CD8-positive, alpha-beta memory T cell (primary cell): Measurements from ENCODE around the gene SWAP70. TPM values are rescaled to one million over a fixed set of nuclear protein-coding genes. Genes with fewer than 3 reads are reported as not detected.

ENCODE experiments used
- CTCF ChIA-PET: fragments of 350-600 bp; sonication (Branson Sonifier 250); formaldehyde crosslinking; loops from one replicate; lab custom pipeline; 2021; ENCODE audit warnings: antibody characterized with exemption; lab: Charles Lee
- POLR2A ChIA-PET: fragments of 350-600 bp; sonication (Branson Sonifier 250); formaldehyde crosslinking; loops from one replicate; lab custom pipeline; 2021; ENCODE audit warnings: antibody characterized with exemption; lab: Charles Lee
- DNase-seq, 5 donors: peaks; one replicate each; pipeline versions ENCODE4 v3.0.0 to v3.0.0-alpha.2; 2020 to 2022; ENCODE audit warnings: mixed read lengths in 1 of 5
- H3K27ac ChIP-seq: one replicate; pipeline ENCODE4 v1.7.0; 2013; ENCODE audit warnings: low read depth, mild to moderate bottlenecking, low read length, moderate library complexity
- H3K27me3 ChIP-seq: 2 replicates; pipeline ENCODE4 v1.7.0; 2013; ENCODE audit warnings: low read length, mild to moderate bottlenecking; ENCODE audit not compliant: insufficient read depth, poor library complexity, severe bottlenecking
- H3K36me3 ChIP-seq: 2 replicates; pipeline ENCODE4 v1.7.0; 2013; ENCODE audit warnings: mild to moderate bottlenecking, low read length, moderate library complexity; ENCODE audit not compliant: insufficient read depth
- H3K4me1 ChIP-seq: 2 replicates; pipeline ENCODE4 v1.7.0; 2013; ENCODE audit warnings: mild to moderate bottlenecking, low read length, moderate library complexity; ENCODE audit not compliant: insufficient read depth
- H3K4me3 ChIP-seq: 2 replicates; pipeline ENCODE4 v1.7.0; 2013; ENCODE audit warnings: mild to moderate bottlenecking, low read length
- H3K9me3 ChIP-seq: 2 replicates; pipeline ENCODE4 v1.7.0; 2013; ENCODE audit warnings: mild to moderate bottlenecking, low read length
- H3K27ac Mint-ChIP-seq, 8 donors: one replicate each; pipeline ENCODE4 v1.8.0; 2020 to 2021; ENCODE audit warnings: mixed read lengths in 8 of 8, mild to moderate bottlenecking in 6 of 8, inconsistent platforms in 3 of 8, moderate library complexity in 3 of 8
- H3K27me3 Mint-ChIP-seq, 2 donors: one replicate each; pipeline ENCODE4 v1.8.0; 2020 to 2021; ENCODE audit warnings: mixed read lengths in 2 of 2, mild to moderate bottlenecking in 1 of 2, moderate library complexity in 1 of 2
- H3K36me3 Mint-ChIP-seq, 3 donors: one replicate each; pipeline ENCODE4 v1.8.0; 2020 to 2021; ENCODE audit warnings: mixed read lengths in 3 of 3, inconsistent platforms in 1 of 3, mild to moderate bottlenecking in 1 of 3
- H3K4me1 Mint-ChIP-seq, 3 donors: one replicate each; pipeline ENCODE4 v1.8.0; 2020 to 2021; ENCODE audit warnings: mixed read lengths in 3 of 3, inconsistent platforms in 1 of 3, mild to moderate bottlenecking in 1 of 3
- H3K4me3 Mint-ChIP-seq, 7 donors: one replicate each; pipeline ENCODE4 v1.8.0; 2020 to 2021; ENCODE audit warnings: mixed read lengths in 7 of 7, mild to moderate bottlenecking in 6 of 7, moderate library complexity in 4 of 7, inconsistent platforms in 2 of 7
- H3K9me3 Mint-ChIP-seq, 5 donors: one replicate each; pipeline ENCODE4 v1.8.0; 2020 to 2022; ENCODE audit warnings: mixed read lengths in 5 of 5, mild to moderate bottlenecking in 3 of 5, moderate library complexity in 2 of 5, inconsistent platforms in 1 of 5
- polyA plus RNA-seq: library from polyadenylated mRNA; unstranded; fragments of 300-500 nt; fragmentation: Illumina TruSeq; gene quantifications from one replicate; pipeline ENCODE4 v1.2.3, GENCODE V29; 2021
- total RNA-seq, 2 experiments: library from RNA; stranded (reverse); gene quantifications; one replicate each; pipeline ENCODE4 v1.2.3, GENCODE V29; 2021

The SWAP70 gene
- total and polyA plus RNA-seq, 3 experiments from 2014 or later: 5.8 to 7.8 (median 7.8) TPM

DNA sequence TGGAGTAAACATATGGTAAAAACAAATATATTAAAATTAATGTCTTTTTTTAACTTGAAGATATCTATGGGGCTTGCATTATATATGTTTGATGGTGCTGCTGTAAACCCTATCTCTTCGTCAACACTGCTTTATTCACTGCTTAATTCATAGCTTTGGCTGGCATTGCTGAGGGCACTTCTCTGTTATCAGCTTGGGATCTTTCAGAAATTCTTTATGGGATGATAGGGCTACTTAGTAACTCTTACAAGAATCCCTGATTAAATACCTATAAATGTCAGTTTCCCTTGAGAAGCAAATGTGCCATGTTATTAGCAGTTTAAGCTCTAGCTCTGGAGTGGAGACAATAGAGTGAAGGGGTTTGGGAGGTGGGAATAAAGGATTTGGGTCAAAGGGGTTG is 112.3 kb downstream of the SWAP70 start:
- no peak overlapping the region for H3K4me3 Mint-ChIP-seq
- CTCF ChIA-PET: no interaction called here
- Histone ChIP-seq H3K27ac (no peak overlapping the region), H3K27me3 (no peaks in the 10 kb centered on the region), H3K4me3 (no peak overlapping the region), H3K36me3 (peaks cover under 1% of the 10 kb centered on the region), H3K9me3 (no peaks in the 10 kb centered on the region), H3K4me1 (no peaks in the 10 kb centered on the region)
- POLR2A ChIA-PET: no interaction called here
- H3K9me3 Mint-ChIP-seq: no peaks in the 10 kb centered on the region
- no peak overlapping the region for H3K27ac Mint-ChIP-seq
- no peaks in the 10 kb centered on the region for H3K27me3 Mint-ChIP-seq
- DNase-seq: no peak
- H3K36me3 Mint-ChIP-seq: peaks cover 0 to 24% (median 7%) of the 10 kb centered on the region in 3 donors
- H3K4me1 Mint-ChIP-seq: no peaks in the 10 kb centered on the region

DNA sequence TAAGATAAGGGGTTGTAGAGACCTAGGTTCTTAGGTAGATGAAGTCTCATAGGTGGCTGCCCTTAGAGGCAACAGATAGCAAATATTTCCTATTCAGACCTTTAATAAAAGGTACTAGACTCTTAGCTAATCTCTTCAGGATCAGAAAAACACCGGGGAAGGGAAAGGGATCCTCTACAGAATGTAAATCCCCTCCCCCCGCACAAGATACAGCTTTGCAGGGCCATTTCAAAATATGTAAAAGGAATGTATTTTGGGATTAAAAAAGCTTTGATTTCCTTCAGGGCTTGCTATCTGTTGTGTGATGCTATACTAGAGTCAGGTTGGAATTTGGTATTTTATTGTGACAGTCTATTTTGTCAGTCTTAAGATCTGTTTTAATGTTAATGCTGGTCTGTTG is 113.2 kb downstream of the SWAP70 start:
- POLR2A ChIA-PET: no interaction called here
- Mint-ChIP-seq H3K9me3 (no peaks in the 10 kb centered on the region), H3K27ac (no peak overlapping the region)

DNA sequence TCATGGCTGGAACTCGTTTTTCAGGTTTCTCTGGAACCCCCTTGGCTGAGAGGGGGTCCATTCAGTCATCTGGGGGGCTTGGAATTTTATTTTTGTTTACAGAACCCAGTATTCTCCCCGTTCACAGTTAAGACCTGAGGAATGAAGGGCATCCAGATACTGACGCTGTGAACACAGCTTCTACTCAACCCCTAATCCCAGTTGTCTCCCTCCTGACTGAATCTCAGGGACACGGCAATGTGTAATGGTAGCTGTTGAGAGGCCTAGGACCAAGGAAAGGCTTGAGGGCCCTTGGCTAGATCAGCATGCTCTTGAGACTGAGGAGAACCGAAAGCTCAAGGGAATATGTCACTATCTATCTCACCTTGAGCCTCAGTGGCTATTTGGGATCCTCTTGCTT is 113.6 kb downstream of the SWAP70 start:
- H3K27ac ChIP-seq: no peak overlapping the region
- ChIA-PET CTCF (interaction anchor here (1.0 kb wide), 1 partner anchor 13 kb away, joined by 3 read pairs; no protein-coding TSS in a partner anchor), POLR2A (interaction anchor here (0.7 kb wide), 1 partner anchor 577 kb away, joined by 8 read pairs; no protein-coding TSS in a partner anchor)
- peaks cover 0 to 33% (median 10%) of the 10 kb centered on the region in 3 donors for H3K36me3 Mint-ChIP-seq
- no peak overlapping the region for H3K4me3 Mint-ChIP-seq
- H3K4me3 ChIP-seq: no peak overlapping the region
- H3K9me3 Mint-ChIP-seq: no peaks in the 10 kb centered on the region
- DNase-seq: no peak
- peaks cover 4% of the 10 kb centered on the region for H3K36me3 ChIP-seq
- peak overlapping the region in 1 of 8 donors; percentile 58 for H3K27ac Mint-ChIP-seq
- no peaks in the 10 kb centered on the region for H3K9me3 ChIP-seq
- no peaks in the 10 kb centered on the region for H3K27me3 ChIP-seq
- no peaks in the 10 kb centered on the region for H3K4me1 ChIP-seq
- H3K4me1 Mint-ChIP-seq: no peaks in the 10 kb centered on the region
- H3K27me3 Mint-ChIP-seq: no peaks in the 10 kb centered on the region

More for the DNA sequence above, 113.2 kb downstream of the SWAP70 start:
- peaks cover 0 to 30% (median 10%) of the 10 kb centered on the region in 3 donors for H3K36me3 Mint-ChIP-seq
- Histone ChIP-seq H3K36me3 (peaks cover 4% of the 10 kb centered on the region), H3K27me3 (no peaks in the 10 kb centered on the region), H3K9me3 (no peaks in the 10 kb centered on the region), H3K4me3 (no peak overlapping the region), H3K4me1 (no peaks in the 10 kb centered on the region), H3K27ac (no peak overlapping the region)
- no peak overlapping the region for H3K4me3 Mint-ChIP-seq
- no peak for DNase-seq
- CTCF ChIA-PET: interaction anchor here (1.0 kb wide), 1 partner anchor 13 kb away, joined by 3 read pairs; no protein-coding TSS in a partner anchor
- H3K4me1 Mint-ChIP-seq: no peaks in the 10 kb centered on the region
- H3K27me3 Mint-ChIP-seq: no peaks in the 10 kb centered on the region

DNA sequence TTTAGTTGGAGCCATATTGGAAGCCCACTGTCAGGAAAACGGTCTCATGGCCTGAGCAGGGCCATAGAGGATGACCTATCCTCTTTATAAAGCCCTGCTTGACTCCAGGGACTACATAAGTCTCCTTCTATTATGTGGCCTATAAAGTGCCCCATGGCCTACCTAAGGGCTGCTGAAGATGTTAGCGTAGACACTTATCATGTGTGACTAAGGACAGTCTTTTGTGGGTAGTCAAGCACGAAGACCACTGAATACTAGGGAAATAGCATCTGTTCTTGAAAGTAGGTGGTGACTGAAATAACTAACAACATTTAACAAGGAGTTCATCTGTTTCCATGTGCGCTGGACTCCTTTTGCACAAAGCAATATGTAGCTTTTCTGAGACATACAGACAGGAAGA is 117.1 kb downstream of the SWAP70 start:
- POLR2A ChIA-PET: no interaction called here
- Histone ChIP-seq H3K36me3 (peaks cover 4% of the 10 kb centered on the region), H3K4me3 (no peak overlapping the region), H3K4me1 (no peaks in the 10 kb centered on the region), H3K9me3 (no peaks in the 10 kb centered on the region), H3K27me3 (no peaks in the 10 kb centered on the region), H3K27ac (no peak overlapping the region)
- H3K9me3 Mint-ChIP-seq: no peaks in the 10 kb centered on the region
- H3K27me3 Mint-ChIP-seq: no peaks in the 10 kb centered on the region
- no peaks in the 10 kb centered on the region for H3K4me1 Mint-ChIP-seq
- H3K27ac Mint-ChIP-seq: no peak overlapping the region
- H3K36me3 Mint-ChIP-seq: peaks cover 0 to 46% (median 10%) of the 10 kb centered on the region in 3 donors
- H3K4me3 Mint-ChIP-seq: no peak overlapping the region
- CTCF ChIA-PET: no interaction called here
- no peak for DNase-seq

DNA sequence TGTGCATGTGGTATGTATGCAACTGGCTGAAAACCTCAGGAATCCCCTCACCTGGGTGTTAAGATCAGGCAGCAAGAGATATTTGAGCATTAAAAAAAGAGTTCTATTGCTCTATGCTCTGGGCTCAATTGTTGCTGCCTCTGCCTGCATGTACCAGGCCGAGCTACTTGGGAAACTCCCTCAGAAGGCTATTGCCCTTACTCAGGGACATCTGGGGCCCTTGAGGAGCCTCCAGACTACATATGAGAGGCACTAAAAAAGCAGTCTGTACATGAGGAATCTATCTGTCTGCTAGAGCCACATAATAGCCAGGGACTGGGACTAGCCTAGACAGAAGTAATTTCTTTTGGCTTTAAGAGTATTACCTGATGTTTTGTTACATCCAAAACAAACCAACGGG is 120.1 kb downstream of the SWAP70 start:
- Histone ChIP-seq H3K4me1 (no peaks in the 10 kb centered on the region), H3K36me3 (peaks cover 4% of the 10 kb centered on the region), H3K4me3 (no peak overlapping the region), H3K27ac (no peak overlapping the region), H3K27me3 (no peaks in the 10 kb centered on the region), H3K9me3 (no peaks in the 10 kb centered on the region)
- Mint-ChIP-seq H3K36me3 (peaks cover 2 to 62% (median 13%) of the 10 kb centered on the region in 3 donors), H3K9me3 (no peaks in the 10 kb centered on the region), H3K27ac (peak overlapping the region in 3 of 8 donors; percentile 2 to 65 (median 56)), H3K27me3 (no peaks in the 10 kb centered on the region), H3K4me1 (no peaks in the 10 kb centered on the region), H3K4me3 (no peak overlapping the region)
- ChIA-PET CTCF (no interaction called here), POLR2A (no interaction called here)
- DNase-seq: no peak

DNA sequence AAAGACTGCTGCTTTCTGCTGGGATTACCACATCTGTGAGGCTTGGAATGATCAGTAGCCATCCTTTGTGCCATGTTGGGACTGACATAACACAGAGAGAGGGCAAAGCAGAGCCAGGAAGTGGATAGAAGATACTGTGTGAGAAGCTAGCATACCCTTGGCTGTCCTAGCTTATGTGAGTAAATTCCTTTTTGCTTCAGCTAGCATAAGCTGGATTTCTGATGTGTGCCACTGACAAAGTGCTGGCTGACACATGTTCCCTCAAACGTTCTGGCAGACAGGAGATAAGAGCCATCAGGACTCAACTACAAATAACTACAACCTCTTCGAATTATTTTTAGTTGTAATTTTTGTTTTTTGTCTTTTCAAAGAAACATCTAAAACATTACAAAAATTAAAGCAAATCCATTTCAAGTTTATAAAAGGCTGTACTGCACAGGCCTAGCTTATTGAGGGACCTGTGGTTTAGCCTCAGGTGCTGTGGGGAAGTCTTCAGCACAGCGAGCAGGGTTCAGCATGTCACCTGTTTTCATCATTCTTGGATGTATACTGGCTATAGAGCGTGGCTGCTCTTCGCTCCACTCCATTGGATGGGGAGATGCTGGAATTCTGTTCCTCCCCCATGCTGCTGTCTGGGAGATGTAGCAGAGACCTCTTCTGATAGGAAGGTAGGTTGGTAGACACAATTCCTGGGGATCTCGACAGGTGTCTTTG is 120.9 kb downstream of the SWAP70 start:
- POLR2A ChIA-PET: no interaction called here
- H3K9me3 Mint-ChIP-seq: no peaks in the 10 kb centered on the region
- peak overlapping the region in 4 of 8 donors; percentile 7 to 58 (median 21) for H3K27ac Mint-ChIP-seq
- H3K4me3 ChIP-seq: no peak overlapping the region
- H3K4me1 Mint-ChIP-seq: no peaks in the 10 kb centered on the region
- no peaks in the 10 kb centered on the region for H3K27me3 Mint-ChIP-seq
- DNase-seq: no peak
- H3K4me3 Mint-ChIP-seq: no peak overlapping the region
- H3K36me3 Mint-ChIP-seq: peaks cover 3 to 61% (median 16%) of the 10 kb centered on the region in 3 donors
- peaks cover 4% of the 10 kb centered on the region for H3K36me3 ChIP-seq
- no peak overlapping the region for H3K27ac ChIP-seq
- H3K4me1 ChIP-seq: no peaks in the 10 kb centered on the region
- CTCF ChIA-PET: no interaction called here
- no peaks in the 10 kb centered on the region for H3K27me3 ChIP-seq
- H3K9me3 ChIP-seq: no peaks in the 10 kb centered on the region

DNA sequence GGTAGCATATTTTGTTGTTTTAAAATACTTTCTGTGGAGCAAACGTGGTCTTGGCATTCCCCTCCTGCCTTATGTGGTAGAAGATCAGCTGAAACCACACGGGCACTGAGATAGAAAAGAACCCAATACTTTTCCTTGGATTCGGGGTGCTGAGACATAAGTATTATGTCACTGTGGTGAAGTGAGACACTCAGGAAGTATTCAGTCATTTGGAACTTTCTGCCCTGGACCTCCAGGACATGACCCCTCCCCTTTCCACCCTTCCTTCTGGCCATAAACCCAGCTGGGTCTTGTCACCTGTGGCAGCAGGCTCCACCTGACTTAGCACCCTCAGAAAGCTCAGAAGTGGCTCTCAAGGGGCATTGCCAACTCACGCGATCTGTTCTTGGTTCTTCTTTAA is 123.4 kb downstream of the SWAP70 start:
- Mint-ChIP-seq H3K27me3 (no peaks in the 10 kb centered on the region), H3K4me3 (no peak overlapping the region), H3K9me3 (no peaks in the 10 kb centered on the region), H3K36me3 (peaks cover 3 to 50% (median 10%) of the 10 kb centered on the region in 3 donors), H3K27ac (peak overlapping the region in 1 of 8 donors; percentile 17), H3K4me1 (no peaks in the 10 kb centered on the region)
- no peaks in the 10 kb centered on the region for H3K27me3 ChIP-seq
- ChIA-PET POLR2A (no interaction called here), CTCF (interaction anchor here (1.1 kb wide), 1 partner anchor 520 kb away, joined by 4 read pairs; no protein-coding TSS in a partner anchor)
- no peaks in the 10 kb centered on the region for H3K36me3 ChIP-seq
- no peaks in the 10 kb centered on the region for H3K9me3 ChIP-seq
- H3K4me3 ChIP-seq: no peak overlapping the region
- no peak for DNase-seq
- no peak overlapping the region for H3K27ac ChIP-seq
- no peaks in the 10 kb centered on the region for H3K4me1 ChIP-seq

DNA sequence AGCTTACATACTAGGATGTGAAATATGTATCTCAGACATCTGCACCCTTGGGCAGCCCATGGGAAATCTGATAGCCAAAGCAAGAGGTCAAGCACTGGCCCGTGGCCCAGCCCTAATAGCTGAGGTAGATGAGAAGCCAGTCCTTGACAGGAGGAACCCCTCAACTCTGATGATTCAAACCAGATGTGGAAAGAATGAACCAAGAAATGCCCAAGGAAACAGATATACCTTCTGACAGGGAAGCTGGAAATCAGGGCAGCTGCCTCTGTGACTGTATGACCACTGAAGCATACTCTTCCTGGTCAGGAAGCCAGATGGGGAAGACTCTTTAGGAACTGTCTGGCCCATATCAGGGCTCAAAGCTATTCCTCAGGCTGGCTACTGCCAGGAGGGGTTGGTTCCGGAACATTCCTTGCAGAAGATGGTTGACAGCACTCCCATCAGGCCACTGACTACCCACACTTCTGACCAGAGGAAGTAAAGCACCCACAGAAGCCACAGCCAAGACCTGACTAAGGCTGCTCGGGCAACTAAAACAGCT is 124.2 kb downstream of the SWAP70 start:
- Mint-ChIP-seq H3K27ac (peak overlapping the region in 3 of 8 donors; percentile 17 to 20 (median 17)), H3K36me3 (peaks cover 3 to 48% (median 10%) of the 10 kb centered on the region in 3 donors), H3K4me1 (no peaks in the 10 kb centered on the region), H3K9me3 (no peaks in the 10 kb centered on the region), H3K27me3 (no peaks in the 10 kb centered on the region), H3K4me3 (no peak overlapping the region)
- no peaks in the 10 kb centered on the region for H3K36me3 ChIP-seq
- ChIA-PET CTCF (interaction anchor here (1.1 kb wide), 1 partner anchor 519 kb away, joined by 4 read pairs; no protein-coding TSS in a partner anchor), POLR2A (no interaction called here)
- no peak overlapping the region for H3K27ac ChIP-seq
- H3K4me3 ChIP-seq: no peak overlapping the region
- no peak for DNase-seq
- H3K27me3 ChIP-seq: no peaks in the 10 kb centered on the region
- no peaks in the 10 kb centered on the region for H3K9me3 ChIP-seq
- no peaks in the 10 kb centered on the region for H3K4me1 ChIP-seq
